ENCODE data around the gene GRIP2. TPM values are rescaled to one million over a fixed set of nuclear protein-coding genes. Genes with fewer than 3 reads are reported as not detected.

GRIP2 gene
- total and polyA plus RNA-seq, 2 donors (not counting 3 experiments of a cell fraction or from before 2014, with no cell fraction given), result not detected

DNA sequence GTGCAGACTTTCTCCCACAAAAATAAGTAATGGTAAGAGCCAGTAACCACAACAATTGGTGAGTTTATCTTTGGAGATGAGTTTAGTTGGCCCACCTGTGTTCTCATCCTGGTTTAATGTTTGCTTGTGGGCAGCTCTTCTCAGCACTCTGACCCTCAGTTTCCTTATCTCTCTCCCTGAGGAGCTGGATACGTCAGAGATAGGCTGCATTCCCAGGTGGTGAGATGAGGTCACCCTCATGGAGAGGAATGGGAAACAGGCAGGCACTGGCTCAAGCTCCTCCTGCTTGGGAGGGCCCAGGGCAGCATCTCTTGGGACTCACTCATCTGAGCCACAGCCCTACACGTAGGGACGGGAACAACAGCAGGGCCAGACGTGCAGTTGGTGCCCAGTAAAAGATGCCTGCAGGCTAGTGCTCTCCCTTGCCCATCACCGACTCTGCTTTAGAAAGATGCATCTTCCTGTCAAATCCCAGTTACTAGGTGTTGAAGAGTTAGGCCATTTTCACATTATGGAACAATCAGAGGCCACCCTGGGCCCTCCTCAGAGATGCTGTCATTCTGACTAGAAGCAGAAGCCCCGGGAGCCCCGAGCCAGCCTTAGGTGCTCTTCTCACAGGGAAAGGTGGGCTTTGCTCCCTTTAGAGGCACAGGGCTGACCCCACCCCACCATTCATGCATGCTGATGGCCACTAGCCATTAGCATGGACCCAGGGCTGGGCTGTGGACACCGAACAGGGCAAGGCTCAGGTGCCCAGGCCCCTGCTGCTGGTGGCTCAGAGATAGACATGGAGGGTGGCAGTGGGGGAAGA is 59.7 kb downstream of the GRIP2 start:
- BruUV-seq (replicated peaks), result no TSS peak
- FAIRE-seq, result no peak

DNA sequence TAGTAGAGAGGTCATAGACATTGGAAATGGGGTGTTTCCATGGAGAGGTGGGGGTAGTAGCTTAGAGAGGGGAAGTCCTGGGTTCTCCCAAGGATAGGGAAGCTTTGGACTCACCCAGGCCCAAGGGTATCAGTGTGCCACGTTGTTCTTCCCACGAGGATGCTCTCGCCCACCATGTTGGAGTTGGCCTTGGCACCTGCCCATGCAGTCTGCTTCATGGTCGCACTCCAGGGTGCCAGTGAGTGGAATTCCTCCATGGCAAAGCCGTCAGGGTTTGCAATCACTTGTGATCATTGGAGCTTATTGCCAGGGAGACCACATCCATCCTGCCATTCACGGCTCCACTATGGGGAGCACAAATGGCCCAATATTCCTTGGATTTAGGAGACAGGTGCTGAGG is 60.6 kb downstream of the GRIP2 start:
- Histone ChIP-seq H2AFZ (ENCODE audit: low read depth, low read length) (no peak overlapping the region), H3K27me3 (ENCODE audit: control insufficient read depth in 2 of 2, insufficient read depth in 2 of 2, low read length in 2 of 2) (no peaks in the 10 kb centered on the region), H3K4me1 (ENCODE audit: control insufficient read depth, extremely low read depth, insufficient read depth, low read length) (peaks cover 24% of the 10 kb centered on the region), H3K27ac (ENCODE audit: insufficient read depth, low read depth, low read length) (peak overlapping the region; percentile 72), H3K36me3 (ENCODE audit: control insufficient read depth in 2 of 2, extremely low read depth in 1 of 2, insufficient read depth in 2 of 2, low read length in 2 of 2) (peaks cover 0 to 2% of the 10 kb centered on the region in 2 experiments), H3K9ac (replicated peaks; ENCODE audit: extremely low read depth, insufficient read depth, low read length) (peak overlapping the region; percentile 31), H3K79me2 (ENCODE audit: control insufficient read depth, insufficient read depth, low read length) (no peaks in the 10 kb centered on the region), H3K9me1 (replicated peaks; ENCODE audit: control insufficient read depth, extremely low read depth, insufficient read depth, low read length) (no peaks in the 10 kb centered on the region), H3K9me3 (replicated peaks; ENCODE audit: control insufficient read depth, insufficient read depth, low read length) (no peaks in the 10 kb centered on the region), H4K20me1 (replicated peaks; ENCODE audit: control insufficient read depth, extremely low read depth, insufficient read depth, low read length) (no peaks in the 10 kb centered on the region), H3K4me3 (replicated peaks in 1 of 3; ENCODE audit: insufficient read depth in 1 of 3, low read depth in 1 of 3, low read length in 3 of 3) (no peak overlapping the region), H3K4me2 (ENCODE audit: insufficient read depth, low read length) (no peak overlapping the region)
- ChIA-PET POLR2A (no interaction called here), CTCF (interaction anchor here (0.9 kb wide), 1 partner anchor 276 kb away, joined by 3 read pairs; no protein-coding TSS in a partner anchor)
- dilution Hi-C loops (cut with MboI; ENCODE audit: extremely low pct_ligation_motif_present, low sequenced_read_pairs), result no loop called here
- no TSS peak for BruUV-seq (replicated peaks)
- intact Hi-C loops (cut with micrococcal nuclease), result no loop called here
- FAIRE-seq (no peak), DNase-seq (ENCODE audit: low read depth, low spot score) (no peak)
- TF ChIP-seq, protein P1, sequence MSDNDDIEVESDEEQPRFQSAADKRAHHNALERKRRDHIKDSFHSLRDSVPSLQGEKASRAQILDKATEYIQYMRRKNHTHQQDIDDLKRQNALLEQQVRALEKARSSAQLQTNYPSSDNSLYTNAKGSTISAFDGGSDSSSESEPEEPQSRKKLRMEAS (IDR thresholded peaks at IDR 0.05; ENCODE audit: insufficient read depth, insufficient read length), result no peak
- no peak for TF ChIP-seq EZH2 (IDR thresholded peaks at IDR 0.05; ENCODE audit: borderline replicate concordance, low read depth, low read length, severe bottlenecking)
- TF ChIP-seq MYC (IDR thresholded peaks at IDR 0.05; ENCODE audit: low read depth, low read length), result no peak
- no peak for TF ChIP-seq FOS (IDR thresholded peaks at IDR 0.05; ENCODE audit: borderline replicate concordance, insufficient read depth, low read length)
- no peak for TF ChIP-seq POLR2A (IDR thresholded peaks at IDR 0.05; ENCODE audit: low read depth, low read length)

More for the DNA sequence above, 59.7 kb downstream of the GRIP2 start:
- POLR2A ChIA-PET, result no interaction called here
- no peaks in the 10 kb centered on the region for H4K20me1 ChIP-seq (replicated peaks; ENCODE audit: control insufficient read depth, extremely low read depth, insufficient read depth, low read length)
- no peaks in the 10 kb centered on the region for H3K9me1 ChIP-seq (replicated peaks; ENCODE audit: control insufficient read depth, extremely low read depth, insufficient read depth, low read length)
- TF ChIP-seq GATA2 (IDR thresholded peaks at IDR 0.05; ENCODE audit: insufficient read depth, insufficient read length, low read depth, low read length), result peak; percentile 55
- TF ChIP-seq, protein P1 (IDR thresholded peaks at IDR 0.05; ENCODE audit: insufficient read depth, insufficient read length), result no peak
- TF ChIP-seq JUN (IDR thresholded peaks at IDR 0.05; ENCODE audit: borderline replicate concordance, insufficient read depth, insufficient read length, low read depth), result peak; percentile 50
- H3K9ac ChIP-seq (replicated peaks; ENCODE audit: extremely low read depth, insufficient read depth, low read length), result no peak overlapping the region
- no peak overlapping the region for H3K4me3 ChIP-seq (replicated peaks in 1 of 3; ENCODE audit: insufficient read depth in 1 of 3, low read depth in 1 of 3, low read length in 3 of 3)
- peak overlapping the region; percentile 72 for H3K27ac ChIP-seq (ENCODE audit: insufficient read depth, low read depth, low read length)
- intact Hi-C loops (cut with micrococcal nuclease) (no loop called here), dilution Hi-C loops (cut with MboI; ENCODE audit: extremely low pct_ligation_motif_present, low sequenced_read_pairs) (no loop called here)
- H3K4me1 ChIP-seq (ENCODE audit: control insufficient read depth, extremely low read depth, insufficient read depth, low read length), result peaks cover 22% of the 10 kb centered on the region
- H3K4me2 ChIP-seq (ENCODE audit: insufficient read depth, low read length), result no peak overlapping the region
- CTCF ChIA-PET, result interaction anchor here (0.9 kb wide), 1 partner anchor 277 kb away, joined by 3 read pairs; no protein-coding TSS in a partner anchor
- no peaks in the 10 kb centered on the region for H3K9me3 ChIP-seq (replicated peaks; ENCODE audit: control insufficient read depth, insufficient read depth, low read length)
- peak; percentile 87 for DNase-seq (ENCODE audit: low read depth, low spot score)
- H3K36me3 ChIP-seq (ENCODE audit: control insufficient read depth in 2 of 2, extremely low read depth in 1 of 2, insufficient read depth in 2 of 2, low read length in 2 of 2), result peaks cover 1 to 3% of the 10 kb centered on the region in 2 experiments
- no peaks in the 10 kb centered on the region for H3K79me2 ChIP-seq (ENCODE audit: control insufficient read depth, insufficient read depth, low read length)
- H3K27me3 ChIP-seq (ENCODE audit: control insufficient read depth in 2 of 2, insufficient read depth in 2 of 2, low read length in 2 of 2), result no peaks in the 10 kb centered on the region
- no peak overlapping the region for H2AFZ ChIP-seq (ENCODE audit: low read depth, low read length)

Measured in endothelial cell of umbilical vein (primary cell).